ENCODE data around the gene TCL1A. TPM values are rescaled to one million over a fixed set of nuclear protein-coding genes. Genes with fewer than 3 reads are reported as not detected.

TCL1A gene
- total and polyA plus RNA-seq, 2 donors (not counting 1 experiment from before 2014, with no cell fraction given): not detected

GRCh38 chr14:95756751-95757150, 42.8 kb upstream of the TCL1A start:
- Histone ChIP-seq H3K79me2 (ENCODE audit: control insufficient read depth, insufficient read depth, low read length) (no peaks in the 10 kb centered on the region), H3K36me3 (ENCODE audit: control insufficient read depth, insufficient read depth, low read length) (no peaks in the 10 kb centered on the region), H3K9me3 (ENCODE audit: control insufficient read depth, insufficient read depth, low read depth, low read length) (no peaks in the 10 kb centered on the region), H3K27ac (ENCODE audit: insufficient read depth, low read length) (no peak overlapping the region), H3K4me1 (ENCODE audit: control insufficient read depth, extremely low read depth, insufficient read depth, low read length) (no peaks in the 10 kb centered on the region), H3K4me3 (replicated peaks in 1 of 4; ENCODE audit: control extremely low read depth in 1 of 4, insufficient read depth in 1 of 4, low read depth in 3 of 4, low read length in 4 of 4) (no peak overlapping the region), H4K20me1 (ENCODE audit: control insufficient read depth, extremely low read depth, insufficient read depth, low read length) (no peaks in the 10 kb centered on the region), H2AFZ (ENCODE audit: low read length) (no peak overlapping the region), H3K9ac (ENCODE audit: insufficient read depth, low read length) (no peak overlapping the region), H3K4me2 (ENCODE audit: extremely low read depth, insufficient read depth, low read length) (no peak overlapping the region), H3K27me3 (ENCODE audit: control insufficient read depth, insufficient read depth, low read length) (no peaks in the 10 kb centered on the region)
- TF ChIP-seq EZH2 (IDR thresholded peaks at IDR 0.05; ENCODE audit: low read length, missing control alignments): no peak
- DNase-seq (ENCODE audit: low read depth in 2 of 2): no peak

- no peak overlapping the region for H3K4me2 ChIP-seq (ENCODE audit: extremely low read depth, insufficient read depth, low read length)
- no peaks in the 10 kb centered on the region for H4K20me1 ChIP-seq (ENCODE audit: control insufficient read depth, extremely low read depth, insufficient read depth, low read length)
- H2AFZ ChIP-seq (ENCODE audit: low read length): no peak overlapping the region
- H3K36me3 ChIP-seq (ENCODE audit: control insufficient read depth, insufficient read depth, low read length): no peaks in the 10 kb centered on the region
- no peaks in the 10 kb centered on the region for H3K27me3 ChIP-seq (ENCODE audit: control insufficient read depth, insufficient read depth, low read length)
- H3K79me2 ChIP-seq (ENCODE audit: control insufficient read depth, insufficient read depth, low read length): no peaks in the 10 kb centered on the region
- H3K9me3 ChIP-seq (ENCODE audit: control insufficient read depth, insufficient read depth, low read depth, low read length): no peaks in the 10 kb centered on the region
- H3K27ac ChIP-seq (ENCODE audit: insufficient read depth, low read length): no peak overlapping the region
- TF ChIP-seq EZH2 (IDR thresholded peaks at IDR 0.05; ENCODE audit: low read length, missing control alignments) (no peak), CTCF (conservative IDR thresholded peaks at IDR 0.05 in 1 of 2, IDR thresholded peaks at IDR 0.05 in 1 of 2; ENCODE audit: low read depth in 1 of 2, low read length in 2 of 2) (no peak)
- H3K4me3 ChIP-seq (replicated peaks in 1 of 4; ENCODE audit: control extremely low read depth in 1 of 4, insufficient read depth in 1 of 4, low read depth in 3 of 4, low read length in 4 of 4): no peak overlapping the region
- DNase-seq (ENCODE audit: low read depth in 2 of 2): no peak
- H3K4me1 ChIP-seq (ENCODE audit: control insufficient read depth, extremely low read depth, insufficient read depth, low read length): no peaks in the 10 kb centered on the region
- no peak overlapping the region for H3K9ac ChIP-seq (ENCODE audit: insufficient read depth, low read length)
These were observed 42.2 kb upstream of the TCL1A start for GRCh38 chr14:95756127-95756526.

- TF ChIP-seq CTCF (conservative IDR thresholded peaks at IDR 0.05 in 1 of 2, IDR thresholded peaks at IDR 0.05 in 1 of 2; ENCODE audit: low read depth in 1 of 2, low read length in 2 of 2) (no peak), EZH2 (IDR thresholded peaks at IDR 0.05; ENCODE audit: low read length, missing control alignments) (no peak)
These were observed 27.9 kb upstream of the TCL1A start for GRCh38 chr14:95741781-95742180.

More at GRCh38 chr14:95741781-95742180, 27.9 kb upstream of the TCL1A start:
- no peak overlapping the region for H3K27ac ChIP-seq (ENCODE audit: insufficient read depth, low read length)
- no peak overlapping the region for H3K9ac ChIP-seq (ENCODE audit: insufficient read depth, low read length)
- H3K4me3 ChIP-seq (replicated peaks in 1 of 4; ENCODE audit: control extremely low read depth in 1 of 4, insufficient read depth in 1 of 4, low read depth in 3 of 4, low read length in 4 of 4): no peak overlapping the region
- no peak overlapping the region for H3K4me2 ChIP-seq (ENCODE audit: extremely low read depth, insufficient read depth, low read length)
- H2AFZ ChIP-seq (ENCODE audit: low read length): no peak overlapping the region
- H3K27me3 ChIP-seq (ENCODE audit: control insufficient read depth, insufficient read depth, low read length): no peaks in the 10 kb centered on the region
- H3K9me3 ChIP-seq (ENCODE audit: control insufficient read depth, insufficient read depth, low read depth, low read length): no peaks in the 10 kb centered on the region
- H3K36me3 ChIP-seq (ENCODE audit: control insufficient read depth, insufficient read depth, low read length): no peaks in the 10 kb centered on the region
- H3K79me2 ChIP-seq (ENCODE audit: control insufficient read depth, insufficient read depth, low read length): no peaks in the 10 kb centered on the region
- no peak for DNase-seq (ENCODE audit: low read depth in 2 of 2)
- H4K20me1 ChIP-seq (ENCODE audit: control insufficient read depth, extremely low read depth, insufficient read depth, low read length): no peaks in the 10 kb centered on the region
- H3K4me1 ChIP-seq (ENCODE audit: control insufficient read depth, extremely low read depth, insufficient read depth, low read length): no peaks in the 10 kb centered on the region

Measured in fibroblast of lung (primary cell).